GM19023 (cell line): ENCODE results near the gene DDHD1.
A peak's percentile ranks its signal among the peaks of the same experiment; 100 is the strongest.
"Not testable (repeated sequence)": the region's sequence is repeated elsewhere in the genome, so short reads cannot be mapped to it uniquely, and the experiment has no call there.

Experiments used
- ATAC-seq: cut with Tn5 transposase; IDR thresholded peaks from one replicate; pipeline ENCODE4 v1.9.1; 2021; ENCODE audit warnings: mild to moderate bottlenecking, moderate library complexity; ENCODE audit not compliant: unreplicated experiment

Gene DDHD1

DNA sequence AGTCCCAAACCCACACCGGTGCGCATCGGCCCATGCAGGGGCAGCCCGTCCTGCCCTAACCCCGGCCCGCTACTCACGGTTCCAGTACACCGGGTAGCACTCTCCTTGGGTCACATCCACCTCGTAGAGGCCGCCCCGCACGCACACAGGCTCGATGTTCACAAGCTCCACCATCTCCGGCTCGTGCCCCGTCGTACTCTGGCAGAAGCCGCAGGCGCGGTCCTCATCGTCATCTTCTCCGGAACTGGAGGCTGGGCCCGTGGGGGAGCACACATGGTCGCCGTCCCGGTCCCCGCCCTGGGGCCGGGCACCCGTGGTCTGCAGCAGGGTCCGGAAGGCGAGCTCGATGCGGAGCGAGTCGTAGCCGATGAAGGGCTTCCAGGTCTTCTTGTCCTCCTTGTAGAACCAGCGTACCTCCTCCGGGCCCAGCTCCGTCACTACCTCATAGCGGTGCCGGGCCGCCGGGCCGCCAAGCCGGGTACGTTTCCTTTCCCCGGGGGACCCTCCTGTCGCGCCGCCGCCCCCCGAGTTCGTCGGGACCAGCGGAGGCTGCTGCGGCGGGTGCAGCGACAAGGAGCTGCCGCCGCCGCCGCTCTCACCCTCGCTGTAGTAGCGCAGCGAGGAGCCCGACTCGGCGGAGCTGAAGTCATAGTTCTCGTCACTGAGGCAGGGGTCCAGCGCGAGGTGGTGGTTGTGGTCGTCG lies 788 bp downstream of the DDHD1 start:
- peak; percentile 24 for ATAC-seq

GRCh38 chr14:53151523-53152183 lies 1.5 kb downstream of the DDHD1 start:
- no peak for ATAC-seq

GRCh38 chr14:53149668-53150316 lies 3.3 kb downstream of the DDHD1 start:
- no peak for ATAC-seq

DNA sequence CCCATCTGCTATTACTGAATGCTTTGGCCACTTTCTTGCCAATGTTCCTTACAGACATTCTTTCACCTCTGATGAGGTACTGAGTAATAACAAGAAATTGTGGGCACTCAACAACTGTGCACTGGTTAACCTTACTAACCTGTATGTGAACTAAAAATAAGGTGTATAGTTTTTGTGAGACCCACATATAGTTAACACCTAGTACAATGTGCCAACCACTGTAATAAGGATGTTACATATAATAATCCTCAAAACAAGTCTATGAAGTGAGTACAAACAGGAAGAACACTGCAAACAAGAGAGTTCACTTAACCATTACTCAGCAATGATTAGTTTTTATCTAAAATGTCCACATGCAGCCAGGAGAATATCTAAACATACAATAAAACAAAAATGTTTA lies 4.5 kb downstream of the DDHD1 start:
- ATAC-seq, result no peak

GRCh38 chr14:53147893-53148292 lies 5.2 kb downstream of the DDHD1 start:
- ATAC-seq, result no peak

DNA sequence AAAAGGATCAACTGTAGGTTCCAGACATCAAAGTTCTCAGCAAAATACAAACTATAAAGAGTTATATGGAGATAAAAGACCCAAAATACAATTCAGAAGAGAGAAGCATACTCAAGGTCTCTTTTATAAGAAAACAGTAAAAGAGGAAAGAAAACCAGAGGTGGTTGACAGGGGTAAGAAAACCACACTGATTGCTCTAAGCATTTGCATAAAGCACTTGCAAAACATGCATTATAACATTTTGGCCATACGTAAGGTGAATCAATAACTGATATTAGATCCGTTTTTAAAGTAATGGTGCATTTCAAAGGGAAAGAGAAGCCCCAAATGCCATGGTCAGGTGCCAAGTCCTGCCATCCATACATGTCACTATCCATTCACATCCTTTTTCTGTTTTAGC lies 5.9 kb downstream of the DDHD1 start:
- peak; percentile 32 for ATAC-seq

- no peak for ATAC-seq
Measured at GRCh38 chr14:53146739-53147138, 6.4 kb downstream of the DDHD1 start.

- ATAC-seq, result peak; percentile 65
Measured at GRCh38 chr14:53144244-53144643, 8.9 kb downstream of the DDHD1 start.

- ATAC-seq, result no peak
Measured at GRCh38 chr14:53140585-53140984, 12.5 kb downstream of the DDHD1 start.

DNA sequence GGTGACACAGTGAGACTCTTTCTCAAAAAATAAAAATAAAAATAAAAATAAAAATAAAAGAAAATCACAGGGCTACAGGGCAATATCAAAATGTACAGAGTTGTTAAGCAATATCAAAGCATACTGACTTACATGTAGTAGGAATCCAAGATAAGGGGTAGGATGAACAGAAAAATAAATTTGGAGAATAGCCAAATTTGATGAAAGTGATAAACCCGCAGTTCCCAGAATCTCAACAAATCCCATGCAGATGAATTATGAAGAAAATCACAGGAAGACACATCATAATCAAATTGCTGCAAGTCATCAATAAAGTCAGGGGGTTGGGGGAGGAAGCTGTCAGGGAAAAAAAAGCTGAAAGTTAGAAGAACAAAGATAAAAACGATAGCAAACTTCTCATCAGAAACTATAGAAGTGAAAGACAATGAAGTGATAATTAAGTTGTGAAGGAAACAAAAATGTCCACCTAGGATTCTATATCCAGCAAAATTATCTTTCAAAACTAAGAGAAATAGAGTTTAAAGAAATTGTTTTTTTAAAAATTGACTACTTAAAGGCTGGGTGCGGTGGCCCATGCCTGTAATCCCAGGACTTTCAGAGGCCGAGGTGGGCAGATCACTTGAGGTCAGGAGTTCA lies 15.4 kb downstream of the DDHD1 start:
- ATAC-seq, result no peak

DNA sequence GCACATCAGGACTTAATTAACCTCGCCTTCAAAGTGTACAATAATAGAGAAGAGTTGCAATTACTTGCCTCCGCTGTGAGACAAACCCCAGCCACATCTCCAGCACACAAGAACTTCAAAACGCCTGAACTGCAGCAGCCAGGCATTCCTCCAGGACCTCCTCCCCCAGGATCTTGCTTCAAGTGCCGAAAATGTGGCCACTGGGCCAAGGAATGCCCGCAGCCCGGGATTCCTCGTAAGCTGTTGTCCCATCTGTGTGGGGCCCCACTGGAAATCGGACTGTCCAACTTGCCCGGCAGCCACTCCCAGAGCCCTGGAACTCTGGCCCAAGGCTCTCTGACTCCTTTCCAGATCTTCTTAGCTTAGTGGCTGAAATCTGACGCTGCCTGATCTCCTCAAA lies 22.6 kb downstream of the DDHD1 start:
- ATAC-seq, result not testable (repeated sequence)

DNA sequence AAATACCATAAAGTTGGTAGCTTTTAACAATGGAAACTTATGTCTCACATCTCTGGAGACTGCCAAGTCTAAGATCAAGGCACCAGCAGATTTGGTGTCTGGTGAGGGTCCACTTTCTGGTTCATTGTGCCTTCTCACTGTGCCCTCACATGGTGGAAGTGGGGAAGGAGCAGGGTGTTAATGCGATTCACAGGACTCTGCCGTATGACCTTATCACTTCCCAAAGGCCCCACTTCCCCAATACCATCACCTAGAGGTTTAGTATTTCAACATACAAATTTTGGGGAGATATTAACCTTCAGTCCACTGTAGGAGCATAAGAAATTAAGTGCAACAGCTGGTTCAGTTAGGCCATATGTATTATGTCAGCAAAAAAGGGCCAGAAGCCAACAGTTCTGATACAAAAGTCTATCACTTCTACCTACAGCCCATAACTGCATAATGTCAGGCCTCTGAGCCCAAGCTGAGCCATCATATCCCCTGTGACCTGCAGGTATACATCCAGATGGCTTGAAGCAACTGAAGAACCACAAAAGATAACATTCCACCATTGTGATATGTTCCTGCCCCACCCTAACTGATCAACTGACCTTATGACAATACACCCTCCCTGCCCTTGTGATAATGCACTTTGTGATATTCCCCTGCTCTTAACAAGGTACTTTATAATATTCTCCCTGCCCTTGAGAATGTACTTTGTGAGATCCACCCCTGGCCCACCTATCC lies 24.7 kb downstream of the DDHD1 start:
- ATAC-seq, result no peak

GRCh38 chr14:53127832-53128231 lies 25.3 kb downstream of the DDHD1 start:
- no peak for ATAC-seq

GRCh38 chr14:53127151-53127550 lies 26.0 kb downstream of the DDHD1 start:
- no peak for ATAC-seq

DNA sequence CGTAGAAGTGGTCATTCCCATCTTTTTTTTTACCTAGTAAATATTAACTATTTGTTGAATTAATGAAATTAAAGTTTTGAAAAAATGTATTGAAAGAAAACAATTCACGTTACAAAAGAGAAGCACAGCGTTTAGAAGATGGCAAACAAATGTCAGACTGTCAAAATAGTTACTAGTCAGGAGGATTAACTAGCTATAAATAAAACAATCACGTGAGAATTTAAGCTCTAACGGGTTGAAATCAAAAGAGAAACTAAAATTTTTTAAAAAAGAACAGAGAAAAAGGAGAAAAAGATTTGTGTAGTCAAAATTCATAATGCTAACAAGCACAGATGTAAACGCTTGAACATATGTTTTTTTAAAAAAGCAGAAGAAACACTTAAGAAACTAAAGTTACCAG lies 26.4 kb downstream of the DDHD1 start:
- ATAC-seq, result no peak

- no peak for ATAC-seq
Measured at GRCh38 chr14:53124786-53125185, 28.3 kb downstream of the DDHD1 start.

DNA sequence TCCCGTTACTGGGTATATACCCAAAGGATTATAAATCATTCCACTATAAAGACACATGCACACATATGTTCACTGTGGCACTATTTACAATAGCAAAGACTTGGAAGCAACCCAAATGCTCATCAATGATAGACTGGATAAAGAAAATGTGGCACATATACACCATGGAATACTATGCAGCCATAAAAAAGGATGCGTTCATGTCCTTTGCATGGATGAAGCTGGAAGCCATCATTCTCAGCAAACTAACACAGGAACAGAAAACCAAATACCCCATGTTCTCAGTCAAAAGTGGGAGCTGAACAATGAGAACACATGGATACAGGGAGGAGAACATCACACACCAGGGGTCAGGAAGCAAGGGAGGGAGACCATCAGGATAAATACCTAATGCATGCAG lies 31.7 kb downstream of the DDHD1 start:
- ATAC-seq, result not testable (repeated sequence)

GRCh38 chr14:53117479-53117878 lies 35.6 kb downstream of the DDHD1 start:
- ATAC-seq, result not testable (repeated sequence)

- ATAC-seq, result no peak
Measured at GRCh38 chr14:53113989-53114388, 39.1 kb downstream of the DDHD1 start.

DNA sequence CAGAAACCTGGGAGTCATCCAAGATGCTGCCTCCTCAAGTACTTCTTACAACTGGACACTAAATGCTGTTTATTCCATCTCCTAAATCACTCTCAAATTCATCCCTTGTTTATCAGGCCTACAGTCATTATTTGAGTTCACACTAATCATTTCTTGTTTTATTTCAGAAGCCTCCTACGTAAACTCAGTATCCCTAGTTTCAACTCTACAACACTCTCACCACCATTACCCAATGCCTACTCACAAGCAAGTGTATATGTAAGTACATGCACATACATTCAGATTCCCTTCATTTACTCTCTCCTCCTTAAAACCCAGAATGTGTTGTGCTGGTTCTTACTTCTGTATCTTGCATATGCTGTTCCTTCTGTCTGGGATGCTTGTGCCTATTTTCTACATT lies 43.0 kb downstream of the DDHD1 start:
- no peak for ATAC-seq
